ENCODE results near the gene MRPL48. TPM values are rescaled to one million over a fixed set of nuclear protein-coding genes. Genes with fewer than 3 reads are reported as not detected.

The MRPL48 gene
- total and polyA plus RNA-seq, 5 experiments from 2014 or later, result 26.6 to 85.2 (median 73.9) TPM

DNA sequence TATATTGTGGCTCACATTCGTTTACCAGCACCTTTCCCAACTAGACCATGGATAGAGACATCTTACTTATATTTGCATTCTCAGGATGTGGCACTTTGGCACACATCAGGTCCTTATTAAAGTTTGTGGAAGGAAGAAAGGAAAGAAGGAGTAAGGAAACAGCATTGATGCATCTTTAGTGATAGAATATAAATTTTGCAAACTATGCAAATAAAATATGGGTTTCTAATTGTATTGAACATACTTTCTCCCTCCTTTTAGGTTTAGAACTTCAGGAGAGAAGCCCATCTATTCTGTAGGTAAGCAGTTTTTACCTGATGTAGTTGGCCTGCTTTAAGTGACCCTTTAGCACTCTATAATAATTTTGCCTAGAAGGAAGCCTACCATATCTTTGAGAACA is 20.4 kb downstream of the MRPL48 start:
- H3K27ac Mint-ChIP-seq, result no peak overlapping the region
- peaks cover 0 to 62% (median 12%) of the 10 kb centered on the region in 3 donors for H3K36me3 Mint-ChIP-seq
- H3K27me3 Mint-ChIP-seq, result no peaks in the 10 kb centered on the region
- POLR2A ChIA-PET, result no interaction called here
- peaks cover 0 to 14% (median 8%) of the 10 kb centered on the region in 4 donors for H3K4me1 Mint-ChIP-seq
- ATAC-seq (no peak), DNase-seq (no peak)
- no peaks in the 10 kb centered on the region for H3K9me3 Mint-ChIP-seq
- no peak overlapping the region for H3K4me3 Mint-ChIP-seq

- DNase-seq, result no peak
- Mint-ChIP-seq H3K4me1 (peaks cover 0 to 13% (median 7%) of the 10 kb centered on the region in 4 donors), H3K27me3 (no peaks in the 10 kb centered on the region), H3K9me3 (no peaks in the 10 kb centered on the region), H3K36me3 (peaks cover 0 to 63% (median 12%) of the 10 kb centered on the region in 3 donors), H3K27ac (peak overlapping the region in 1 of 10 donors; percentile 8), H3K4me3 (no peak overlapping the region)
- no peak for ATAC-seq
- POLR2A ChIA-PET, result no interaction called here
Observed at GRCh38 chr11:73810637-73811036, 23.0 kb downstream of the MRPL48 start.

DNA sequence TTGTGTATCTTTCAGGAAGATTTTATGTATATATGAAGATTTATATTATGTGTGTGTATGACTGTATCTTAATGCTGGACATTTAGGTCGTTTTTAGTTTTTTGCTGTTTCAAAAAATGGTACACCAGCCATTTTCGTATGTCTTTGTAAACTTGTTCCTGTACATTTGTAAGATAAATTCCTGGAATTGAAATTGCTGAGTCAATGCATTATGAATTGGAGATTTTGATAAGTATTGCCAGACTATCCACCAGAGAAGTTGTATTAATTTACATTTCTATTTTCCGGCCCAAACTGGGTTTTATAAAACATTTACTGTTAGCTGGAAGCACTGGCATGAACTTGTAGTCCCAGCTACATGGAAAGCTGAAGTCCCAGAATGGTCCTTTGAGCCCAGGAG is 24.6 kb downstream of the MRPL48 start:
- no peak for DNase-seq
- Mint-ChIP-seq H3K4me3 (no peak overlapping the region), H3K9me3 (no peaks in the 10 kb centered on the region), H3K4me1 (peaks cover 0 to 7% (median 5%) of the 10 kb centered on the region in 4 donors), H3K27me3 (no peaks in the 10 kb centered on the region), H3K27ac (peak overlapping the region in 1 of 10 donors; percentile 39), H3K36me3 (peaks cover 0 to 54% (median 9%) of the 10 kb centered on the region in 3 donors)
- ATAC-seq, result no peak
- POLR2A ChIA-PET, result no interaction called here

DNA sequence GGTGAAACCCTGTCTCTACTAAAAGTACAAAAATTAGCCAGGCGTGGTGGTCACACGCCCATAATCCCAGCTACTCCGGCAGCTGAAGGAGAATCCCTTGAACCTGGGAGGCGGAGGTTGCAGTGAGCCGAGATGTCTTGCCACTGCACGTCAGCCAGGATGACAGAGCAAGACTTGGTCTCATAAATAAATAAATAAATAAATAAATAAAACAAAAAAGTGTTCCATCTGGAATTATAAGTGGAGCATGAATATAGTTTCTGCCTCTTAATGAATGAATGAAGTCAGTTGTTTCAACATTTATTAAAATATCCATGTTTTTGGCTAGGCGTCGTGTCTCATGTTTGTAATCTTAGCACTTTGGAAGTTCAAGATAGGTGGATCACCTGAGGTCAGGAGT is 27.1 kb downstream of the MRPL48 start:
- DNase-seq (no peak), ATAC-seq (no peak)
- H3K27me3 Mint-ChIP-seq, result no peaks in the 10 kb centered on the region
- POLR2A ChIA-PET, result no interaction called here
- no peak overlapping the region for H3K4me3 Mint-ChIP-seq
- peaks cover 0 to 37% (median 5%) of the 10 kb centered on the region in 3 donors for H3K36me3 Mint-ChIP-seq
- peaks cover 0 to 7% (median 4%) of the 10 kb centered on the region in 4 donors for H3K4me1 Mint-ChIP-seq
- no peak overlapping the region for H3K27ac Mint-ChIP-seq
- no peaks in the 10 kb centered on the region for H3K9me3 Mint-ChIP-seq

- Mint-ChIP-seq H3K27me3 (no peaks in the 10 kb centered on the region), H3K9me3 (no peaks in the 10 kb centered on the region), H3K27ac (peak overlapping the region in 1 of 10 donors; percentile 51), H3K36me3 (peaks cover 0 to 33% (median 0%) of the 10 kb centered on the region in 3 donors), H3K4me1 (peaks cover 0 to 15% (median 5%) of the 10 kb centered on the region in 4 donors), H3K4me3 (no peak overlapping the region)
- ATAC-seq, result no peak
- no peak for DNase-seq
- POLR2A ChIA-PET, result no interaction called here
Observed at GRCh38 chr11:73818846-73819245, 31.2 kb downstream of the MRPL48 start.

DNA sequence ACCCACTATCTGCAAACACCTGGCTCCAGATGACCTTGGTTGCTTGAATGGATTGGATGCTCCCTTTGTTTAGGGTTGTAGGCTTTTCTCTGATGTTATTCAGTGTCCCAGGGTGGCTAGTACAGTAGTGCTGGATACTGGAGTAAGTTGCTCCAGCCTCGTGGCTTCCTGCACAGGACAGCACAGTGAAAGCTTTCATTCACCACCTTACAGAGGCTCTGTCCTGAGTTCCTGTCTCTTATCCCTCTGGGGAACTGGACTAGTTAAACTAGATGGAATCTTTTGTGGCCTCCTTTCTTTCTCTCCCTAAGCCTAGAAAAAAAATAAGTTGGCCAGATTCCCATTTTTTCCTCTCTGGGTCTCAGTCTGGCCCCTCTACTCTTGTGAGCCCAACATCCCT is 42.6 kb downstream of the MRPL48 start:
- Mint-ChIP-seq H3K9me3 (no peaks in the 10 kb centered on the region), H3K4me1 (no peaks in the 10 kb centered on the region), H3K36me3 (peaks cover 0 to 81% (median 21%) of the 10 kb centered on the region in 3 donors), H3K4me3 (no peak overlapping the region), H3K27me3 (no peaks in the 10 kb centered on the region), H3K27ac (peak overlapping the region in 1 of 10 donors; percentile 27)
- no peak for ATAC-seq
- no peak for DNase-seq
- POLR2A ChIA-PET, result no interaction called here

- H3K4me3 Mint-ChIP-seq, result no peak overlapping the region
- no peak for ATAC-seq
Observed at GRCh38 chr11:73833067-73833466, 45.4 kb downstream of the MRPL48 start.

GRCh38 chr11:73838443-73839122 is 50.9 kb downstream of the MRPL48 start:
- Mint-ChIP-seq H3K36me3 (peaks cover 0 to 64% (median 6%) of the 10 kb centered on the region in 3 donors), H3K9me3 (no peaks in the 10 kb centered on the region), H3K4me1 (no peaks in the 10 kb centered on the region), H3K27me3 (no peaks in the 10 kb centered on the region), H3K27ac (peak overlapping the region in 2 of 10 donors; percentile 25 to 63), H3K4me3 (no peak overlapping the region)
- ATAC-seq, result no peak
- POLR2A ChIA-PET, result no interaction called here
- no peak for DNase-seq

More at GRCh38 chr11:73833067-73833466, 45.4 kb downstream of the MRPL48 start:
- no peaks in the 10 kb centered on the region for H3K4me1 Mint-ChIP-seq
- peaks cover 0 to 76% (median 16%) of the 10 kb centered on the region in 3 donors for H3K36me3 Mint-ChIP-seq
- no peaks in the 10 kb centered on the region for H3K9me3 Mint-ChIP-seq
- POLR2A ChIA-PET, result no interaction called here
- H3K27ac Mint-ChIP-seq, result no peak overlapping the region
- DNase-seq, result no peak
- H3K27me3 Mint-ChIP-seq, result no peaks in the 10 kb centered on the region

- no peak overlapping the region for H3K27ac Mint-ChIP-seq
- no peak for DNase-seq
- no peak for ATAC-seq
- no peak overlapping the region for H3K4me3 Mint-ChIP-seq
- no peaks in the 10 kb centered on the region for H3K27me3 Mint-ChIP-seq
- POLR2A ChIA-PET, result no interaction called here
- peaks cover 0 to 65% (median 4%) of the 10 kb centered on the region in 3 donors for H3K36me3 Mint-ChIP-seq
- no peaks in the 10 kb centered on the region for H3K4me1 Mint-ChIP-seq
- H3K9me3 Mint-ChIP-seq, result no peaks in the 10 kb centered on the region
Observed at GRCh38 chr11:73839123-73839457, 51.4 kb downstream of the MRPL48 start.

DNA sequence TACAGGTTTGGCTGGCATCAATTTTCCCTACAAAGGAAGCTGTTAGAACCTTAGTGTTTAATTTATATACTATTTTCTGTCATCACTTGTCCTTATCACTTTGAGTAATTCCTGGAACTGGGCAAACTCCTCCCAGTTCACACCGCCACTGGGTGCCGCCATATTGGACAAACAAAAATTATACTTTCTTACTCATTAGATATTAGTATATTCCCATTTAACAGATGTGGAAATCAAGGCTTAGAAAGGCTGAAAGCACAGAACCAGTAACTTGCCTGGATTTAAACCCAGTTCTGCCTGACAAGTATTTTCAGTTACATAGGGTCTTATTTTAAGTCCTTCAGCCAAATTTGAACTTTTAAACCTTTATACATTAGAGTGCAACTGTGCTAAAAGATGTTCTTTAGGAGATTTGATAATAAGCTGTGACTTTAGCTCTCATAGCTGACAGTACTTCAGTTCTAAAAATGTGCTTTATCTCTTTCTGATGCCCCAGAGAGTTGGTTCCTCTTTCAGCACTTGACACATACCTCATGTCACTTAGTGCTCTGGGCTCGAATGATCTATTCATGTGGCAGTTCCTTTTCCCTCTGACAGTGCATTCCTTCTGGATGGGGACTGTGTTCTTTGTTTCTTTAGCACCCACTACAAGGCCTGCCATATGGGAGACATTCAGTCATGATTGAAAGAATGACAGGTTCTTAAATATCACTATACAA is 63.5 kb downstream of the MRPL48 start:
- DNase-seq (no peak), ATAC-seq (no peak)
- POLR2A ChIA-PET, result no interaction called here
- H3K36me3 Mint-ChIP-seq, result peaks cover 0 to 72% (median 10%) of the 10 kb centered on the region in 3 donors
- H3K9me3 Mint-ChIP-seq, result no peaks in the 10 kb centered on the region
- H3K27ac Mint-ChIP-seq, result no peak overlapping the region
- H3K27me3 Mint-ChIP-seq, result no peaks in the 10 kb centered on the region
- H3K4me3 Mint-ChIP-seq, result no peak overlapping the region
- no peaks in the 10 kb centered on the region for H3K4me1 Mint-ChIP-seq

GRCh38 chr11:73852049-73852448 is 64.4 kb downstream of the MRPL48 start:
- DNase-seq, result no peak
- no peaks in the 10 kb centered on the region for H3K4me1 Mint-ChIP-seq
- no peaks in the 10 kb centered on the region for H3K27me3 Mint-ChIP-seq
- POLR2A ChIA-PET, result no interaction called here
- peaks cover 0 to 63% (median 10%) of the 10 kb centered on the region in 3 donors for H3K36me3 Mint-ChIP-seq
- H3K9me3 Mint-ChIP-seq, result no peaks in the 10 kb centered on the region
- H3K27ac Mint-ChIP-seq, result no peak overlapping the region
- H3K4me3 Mint-ChIP-seq, result no peak overlapping the region
- no peak for ATAC-seq

GRCh38 chr11:73854680-73855079 is 67.0 kb downstream of the MRPL48 start:
- H3K36me3 Mint-ChIP-seq, result peaks cover 0 to 43% (median 14%) of the 10 kb centered on the region in 3 donors
- POLR2A ChIA-PET, result interaction anchor here (0.6 kb wide), 1 partner anchor 89 kb away, joined by 5 read pairs; no protein-coding TSS in a partner anchor
- H3K27me3 Mint-ChIP-seq, result no peaks in the 10 kb centered on the region

DNA sequence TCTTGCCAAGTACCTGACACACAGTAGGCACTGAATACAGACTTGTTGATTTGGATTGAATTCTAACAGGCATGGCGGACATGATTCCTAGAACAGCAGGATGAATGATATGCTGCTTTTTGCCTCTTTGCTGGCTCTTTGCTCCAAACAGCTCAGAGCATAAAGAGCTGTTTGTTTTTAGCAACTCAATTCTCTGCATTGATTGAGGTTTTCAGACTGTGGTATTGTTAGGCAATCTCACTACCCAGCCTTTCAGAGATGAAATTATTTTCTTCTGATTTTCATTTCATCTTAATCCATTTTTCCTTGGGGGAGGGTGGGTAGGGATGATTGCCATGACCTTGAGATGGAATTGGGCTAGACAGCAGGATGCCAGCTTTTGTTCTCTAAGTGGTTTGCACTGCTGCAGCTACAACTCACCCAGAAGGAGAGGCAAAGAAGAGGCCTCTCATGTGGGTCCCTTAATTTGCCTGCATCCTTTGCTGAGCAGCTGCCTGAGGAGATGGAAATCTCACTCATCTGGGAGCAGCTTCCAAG is 68.4 kb downstream of the MRPL48 start:
- no peak overlapping the region for H3K4me3 Mint-ChIP-seq
- peak overlapping the region in 1 of 10 donors; percentile 17 for H3K27ac Mint-ChIP-seq
- H3K4me1 Mint-ChIP-seq, result peaks cover 0 to 2% (median 0%) of the 10 kb centered on the region in 4 donors
- POLR2A ChIA-PET, result no interaction called here
- no peak for DNase-seq
- no peak for ATAC-seq
- no peaks in the 10 kb centered on the region for H3K27me3 Mint-ChIP-seq
- H3K9me3 Mint-ChIP-seq, result no peaks in the 10 kb centered on the region
- H3K36me3 Mint-ChIP-seq, result peaks cover 0 to 44% (median 19%) of the 10 kb centered on the region in 3 donors

More at GRCh38 chr11:73854680-73855079, 67.0 kb downstream of the MRPL48 start:
- H3K9me3 Mint-ChIP-seq, result no peaks in the 10 kb centered on the region
- no peaks in the 10 kb centered on the region for H3K4me1 Mint-ChIP-seq
- no peak overlapping the region for H3K4me3 Mint-ChIP-seq
- ATAC-seq (no peak), DNase-seq (no peak)
- H3K27ac Mint-ChIP-seq, result no peak overlapping the region

Measured in naive thymus-derived CD8-positive, alpha-beta T cell (primary cell).